Transverse colon (tissue), 4 donors: Measurements from ENCODE around the gene AGO3. TPM values are rescaled to one million over a fixed set of nuclear protein-coding genes. Genes with fewer than 3 reads are reported as not detected.
"Not testable (repeated sequence)": the region's sequence is repeated elsewhere in the genome, so short reads cannot be mapped to it uniquely, and the experiment has no call there.

Source experiments
- DNase-seq: peaks from one replicate; pipeline ENCODE4 v3.0.0-alpha.2; 2019
- H3K27ac ChIP-seq, 4 donors: fragments of 200-600 bp; sonication (generic); 2 replicates each; pipeline ENCODE4 v1.5.1; 2016 to 2018; ENCODE audit warnings: inconsistent platforms in 4 of 4
- H3K27me3 ChIP-seq: fragments of 200-600 bp; sonication (generic); 2 replicates; pipeline ENCODE4 v1.5.1; 2017; ENCODE audit warnings: inconsistent platforms
- H3K36me3 ChIP-seq, 4 donors: fragments of 200-600 bp; sonication (generic); 2 replicates each; pipeline ENCODE4 v1.5.1; 2017 to 2019; ENCODE audit warnings: inconsistent platforms in 4 of 4
- H3K4me1 ChIP-seq, 4 donors: fragments of 200-600 bp; sonication (generic); 2 replicates each; pipeline ENCODE4 v1.5.1; 2017 to 2020; ENCODE audit warnings: inconsistent platforms in 4 of 4
- H3K4me3 ChIP-seq, 4 donors: fragments of 200-600 bp; sonication (generic); 1 replicate in 1 of 4; 2 replicates in 3 of 4; pipeline versions ENCODE4 v1.5.1 to v1.6.1; 2017 to 2019; ENCODE audit warnings: inconsistent platforms in 4 of 4
- H3K9me3 ChIP-seq, 2 donors: fragments of 200-600 bp; sonication (generic); 2 replicates each; pipeline ENCODE4 v1.5.1; 2017 to 2019; ENCODE audit warnings: inconsistent platforms in 2 of 2
- EP300 ChIP-seq: sonication (generic); formaldehyde crosslinking; IDR thresholded peaks from one replicate; pipeline ENCODE4 v1.6.1; 2017; ENCODE audit warnings: antibody characterized with exemption, low read depth
- POLR2A ChIP-seq: fragments of 450-650 bp; IDR thresholded peaks from one replicate; pipeline ENCODE4 v1.6.1; 2016; ENCODE audit warnings: antibody characterized with exemption, mild to moderate bottlenecking, moderate library complexity
- POLR2AphosphoS5 ChIP-seq, 3 donors: sonication (generic); formaldehyde crosslinking; IDR thresholded peaks; one replicate each; pipeline ENCODE4 v1.6.1; 2016; ENCODE audit warnings: antibody characterized with exemption in 3 of 3
- WGBS, 2 donors: methylation state at CpG; one replicate each; pipeline ENCODE4 v1.1.5; 2018; ENCODE audit warnings: low coverage in 1 of 2; 5-methylcytosine and 5-hydroxymethylcytosine counted together
- in situ Hi-C, 4 donors: fragments of 200-750 bp; cut with MboI; loops; one replicate each; pipeline versions ENCODE4 v1.15.0 to v1.15.1; 2017; ENCODE audit warnings: low sequenced_read_pairs in 3 of 4, low pct_ligation_motif_present in 1 of 4, low pct_unique_long_range_greater_than_20kb in 1 of 4
- intact Hi-C: fragments of 100-400 bp; cut with DNase I; formaldehyde crosslinking; loops from one replicate; pipeline ENCODE4 v1.15.1; 2023; ENCODE audit warnings: low total_unique reads
- total RNA-seq, 4 donors: library from RNA; depleted of rRNA; stranded (reverse); fragments of >200 nt; gene quantifications; one replicate each; pipeline ENCODE4 v1.1.0, GENCODE V29; 2016
- TF ChIP-seq, protein P1 (sequence below), 5 experiments: fragments of 200-600 bp in 3 of 5; fragments of 450-650 bp in 2 of 5; sonication (generic) in 3 of 5; IDR thresholded peaks; 1 replicate in 2 of 5; 2 replicates in 3 of 5; pipeline ENCODE4 v1.5.1; 2016 to 2017; ENCODE audit warnings: antibody characterized with exemption in 5 of 5, inconsistent platforms in 3 of 5, mild to moderate bottlenecking in 2 of 5, moderate library complexity in 1 of 5

AGO3 gene
- total RNA-seq, 4 donors from 2014 or later, result 11.3 to 357 (median 14.1) TPM

DNA sequence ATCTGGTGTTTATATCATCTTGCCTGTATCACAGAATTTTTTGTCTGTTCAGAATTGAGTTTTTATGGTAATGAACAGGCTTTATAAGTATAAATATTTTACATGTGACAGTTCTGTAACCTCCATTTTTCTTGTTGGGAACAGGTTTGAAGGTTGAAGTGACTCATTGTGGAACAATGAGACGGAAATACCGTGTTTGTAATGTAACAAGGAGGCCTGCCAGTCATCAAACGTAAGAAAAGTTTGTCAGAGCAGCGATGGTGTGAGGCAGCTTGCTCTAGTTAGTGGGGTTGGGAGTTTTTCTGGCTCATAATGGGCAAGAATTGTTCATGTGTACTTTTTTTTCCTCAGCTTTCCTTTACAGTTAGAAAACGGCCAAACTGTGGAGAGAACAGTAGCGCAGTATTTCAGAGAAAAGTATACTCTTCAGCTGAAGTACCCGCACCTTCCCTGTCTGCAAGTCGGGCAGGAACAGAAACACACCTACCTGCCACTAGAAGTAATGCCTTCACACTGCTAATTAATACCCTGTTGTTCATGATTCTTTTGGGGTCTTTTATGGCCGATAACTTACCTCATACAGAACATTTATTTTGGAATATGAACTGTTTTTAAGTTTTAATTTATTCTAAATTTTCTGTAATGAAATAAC is 77.8 kb downstream of the AGO3 start:
- WGBS, 2 donors, result 71 to 89% methylated on average over 8 to 9 of the region's 9 CpGs

DNA sequence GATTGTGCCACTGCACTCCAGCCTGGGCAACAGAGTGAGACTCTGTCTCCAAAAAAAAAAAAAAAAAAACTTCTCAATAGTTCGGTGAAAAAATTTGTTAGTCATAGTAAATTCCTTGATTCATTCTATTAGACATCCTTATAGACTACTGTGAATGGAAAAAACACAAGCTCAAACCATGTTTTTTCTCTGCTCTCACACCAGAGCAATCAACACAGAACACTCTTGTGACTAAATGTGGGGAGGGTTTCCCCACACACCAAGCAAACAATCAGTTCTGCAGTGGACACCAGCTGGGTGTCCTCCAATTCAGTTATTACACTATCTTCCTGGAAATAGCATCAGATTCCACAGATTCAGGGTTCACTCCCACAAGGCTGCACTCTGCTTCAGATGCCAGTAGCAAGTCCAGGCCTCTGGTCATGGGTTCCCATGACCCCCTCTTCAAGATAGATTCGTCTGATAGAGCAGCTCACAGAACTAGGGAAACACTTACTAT is 83.9 kb downstream of the AGO3 start:
- TF ChIP-seq POLR2AphosphoS5 (IDR thresholded peaks at IDR 0.05) (no peak), POLR2A (no peak), EP300 (no peak)
- TF ChIP-seq, protein P1, sequence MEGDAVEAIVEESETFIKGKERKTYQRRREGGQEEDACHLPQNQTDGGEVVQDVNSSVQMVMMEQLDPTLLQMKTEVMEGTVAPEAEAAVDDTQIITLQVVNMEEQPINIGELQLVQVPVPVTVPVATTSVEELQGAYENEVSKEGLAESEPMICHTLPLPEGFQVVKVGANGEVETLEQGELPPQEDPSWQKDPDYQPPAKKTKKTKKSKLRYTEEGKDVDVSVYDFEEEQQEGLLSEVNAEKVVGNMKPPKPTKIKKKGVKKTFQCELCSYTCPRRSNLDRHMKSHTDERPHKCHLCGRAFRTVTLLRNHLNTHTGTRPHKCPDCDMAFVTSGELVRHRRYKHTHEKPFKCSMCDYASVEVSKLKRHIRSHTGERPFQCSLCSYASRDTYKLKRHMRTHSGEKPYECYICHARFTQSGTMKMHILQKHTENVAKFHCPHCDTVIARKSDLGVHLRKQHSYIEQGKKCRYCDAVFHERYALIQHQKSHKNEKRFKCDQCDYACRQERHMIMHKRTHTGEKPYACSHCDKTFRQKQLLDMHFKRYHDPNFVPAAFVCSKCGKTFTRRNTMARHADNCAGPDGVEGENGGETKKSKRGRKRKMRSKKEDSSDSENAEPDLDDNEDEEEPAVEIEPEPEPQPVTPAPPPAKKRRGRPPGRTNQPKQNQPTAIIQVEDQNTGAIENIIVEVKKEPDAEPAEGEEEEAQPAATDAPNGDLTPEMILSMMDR (IDR thresholded peaks at IDR 0.05), result no peak
- Histone ChIP-seq H3K9me3 (no peaks in the 10 kb centered on the region), H3K4me1 (no peaks in the 10 kb centered on the region), H3K27me3 (no peaks in the 10 kb centered on the region), H3K27ac (no peak overlapping the region), H3K4me3 (no peak overlapping the region), H3K36me3 (peaks cover 0 to 26% (median 6%) of the 10 kb centered on the region in 4 donors)
- intact Hi-C loops (no loop called here), in situ Hi-C loops (no loop called here)
- no peak for DNase-seq
- 97 to 100% methylated on average over 1 to 2 of the region's 2 CpGs for WGBS, 2 donors

More for the DNA sequence above, 77.8 kb downstream of the AGO3 start:
- no peaks in the 10 kb centered on the region for H3K9me3 ChIP-seq
- intact Hi-C loops (no loop called here), in situ Hi-C loops (no loop called here)
- TF ChIP-seq EP300, result no peak
- TF ChIP-seq, protein P1 (IDR thresholded peaks at IDR 0.05), result no peak
- no peak for TF ChIP-seq POLR2A
- no peak for TF ChIP-seq POLR2AphosphoS5 (IDR thresholded peaks at IDR 0.05)
- H3K27ac ChIP-seq, result no peak overlapping the region
- no peaks in the 10 kb centered on the region for H3K4me1 ChIP-seq
- H3K27me3 ChIP-seq, result no peaks in the 10 kb centered on the region
- H3K4me3 ChIP-seq, result no peak overlapping the region
- no peak for DNase-seq
- H3K36me3 ChIP-seq, result peaks cover 0 to 16% (median 1%) of the 10 kb centered on the region in 4 donors

DNA sequence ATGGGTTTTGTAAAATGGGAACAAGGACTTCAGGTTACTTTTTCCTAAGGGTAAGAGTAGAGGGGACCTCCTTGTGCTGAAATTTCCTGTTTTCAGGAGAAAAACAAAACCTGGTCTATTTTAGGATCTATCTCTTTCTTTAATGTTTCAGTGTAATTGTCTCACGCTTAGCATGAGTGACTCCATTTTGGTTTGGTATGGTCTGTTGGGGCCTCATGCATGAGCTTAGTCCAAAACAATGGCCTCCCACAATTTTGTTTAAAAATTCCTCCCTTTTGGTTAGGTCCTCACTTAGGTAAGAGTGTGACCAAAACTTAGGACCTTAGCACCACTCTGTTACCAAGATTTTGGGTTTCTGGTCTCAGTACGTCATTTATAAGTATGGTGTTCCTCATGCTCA is 85.8 kb downstream of the AGO3 start:
- Histone ChIP-seq H3K4me3 (no peak overlapping the region), H3K4me1 (no peaks in the 10 kb centered on the region), H3K27ac (no peak overlapping the region), H3K9me3 (no peaks in the 10 kb centered on the region), H3K36me3 (peaks cover 0 to 24% (median 6%) of the 10 kb centered on the region in 4 donors), H3K27me3 (no peaks in the 10 kb centered on the region)
- DNase-seq, result no peak
- no peak for TF ChIP-seq EP300
- no peak for TF ChIP-seq POLR2AphosphoS5 (IDR thresholded peaks at IDR 0.05)
- TF ChIP-seq, protein P1 (IDR thresholded peaks at IDR 0.05), result no peak
- no peak for TF ChIP-seq POLR2A
- in situ Hi-C loops (no loop called here), intact Hi-C loops (no loop called here)
- WGBS, 2 donors, result 100% methylated on average over 2 of the region's 2 CpGs

DNA sequence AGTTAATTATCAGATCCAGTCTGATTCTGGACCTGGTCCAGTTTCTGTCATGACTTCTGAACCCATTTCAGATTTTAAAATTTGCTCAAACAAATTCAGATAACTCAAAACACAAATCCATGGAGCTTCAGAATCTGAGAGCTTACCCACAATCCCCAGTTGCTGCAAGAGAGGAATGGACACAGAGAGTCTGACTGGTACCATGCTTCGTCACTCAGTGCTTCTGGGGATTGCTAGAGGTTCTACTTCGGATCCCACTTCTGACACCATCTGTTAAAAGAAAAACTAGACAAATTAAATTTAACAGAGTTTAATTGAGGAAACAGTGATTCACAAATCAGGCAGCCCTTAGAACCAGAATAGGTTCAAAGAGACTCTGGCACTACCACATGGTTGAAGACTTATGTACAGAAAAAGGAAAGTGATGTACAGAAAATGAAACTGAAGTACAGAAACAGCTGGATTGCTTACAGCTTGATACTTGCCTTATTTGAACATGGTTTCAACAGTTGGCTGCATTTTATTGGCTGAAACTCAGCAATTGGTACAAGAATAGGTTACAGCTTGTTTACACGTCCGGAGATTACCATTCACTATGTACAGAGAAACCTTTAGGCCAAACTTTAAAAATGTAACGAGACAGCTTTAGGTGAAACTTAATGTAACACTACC is 92.3 kb downstream of the AGO3 start:
- no peak for TF ChIP-seq POLR2A
- TF ChIP-seq, protein P1 (IDR thresholded peaks at IDR 0.05), result no peak
- TF ChIP-seq POLR2AphosphoS5 (IDR thresholded peaks at IDR 0.05), result no peak
- no peak for TF ChIP-seq EP300
- Histone ChIP-seq H3K4me1 (peaks cover 0 to 3% (median 0%) of the 10 kb centered on the region in 4 donors), H3K27me3 (no peaks in the 10 kb centered on the region), H3K9me3 (no peaks in the 10 kb centered on the region), H3K36me3 (peaks cover 0 to 16% (median 5%) of the 10 kb centered on the region in 4 donors), H3K4me3 (no peak overlapping the region), H3K27ac (no peak overlapping the region)
- in situ Hi-C loops, result no loop called here
- no peak for DNase-seq
- 82 to 100% methylated on average over 1 to 5 of the region's 5 CpGs for WGBS, 2 donors
- intact Hi-C loops, result no loop called here

DNA sequence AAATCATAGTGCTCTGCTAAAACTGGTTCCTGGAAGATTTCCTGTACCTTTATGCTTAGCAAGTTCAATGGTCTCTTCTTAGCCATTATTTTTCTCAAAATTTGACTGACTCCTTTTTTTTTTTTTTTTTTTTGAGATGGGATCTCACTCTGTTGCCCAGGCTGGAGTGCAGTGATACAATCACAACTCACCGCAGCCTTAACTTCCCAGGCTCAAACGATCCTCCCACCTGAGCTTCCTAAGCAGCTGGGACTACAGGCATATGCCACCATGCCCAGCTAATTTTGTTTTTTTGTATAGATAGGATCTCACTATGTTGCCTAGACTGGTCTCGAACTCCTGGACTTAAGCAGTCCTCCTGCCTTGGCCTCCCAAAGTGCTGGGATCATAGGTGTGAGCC is 93.1 kb downstream of the AGO3 start:
- not testable (repeated sequence) for H3K4me1 ChIP-seq
- peaks cover 0 to 16% (median 5%) of the 10 kb centered on the region in 4 donors for H3K36me3 ChIP-seq

More for the DNA sequence above, 93.1 kb downstream of the AGO3 start:
- WGBS, 2 donors, result 95 to 100% methylated on average over 2 to 3 of the region's 3 CpGs
- H3K27me3 ChIP-seq, DNase-seq, intact Hi-C loops, H3K27ac ChIP-seq, in situ Hi-C loops, H3K4me3 ChIP-seq, H3K9me3 ChIP-seq: not testable (repeated sequence)
